GM21360 (cell line): ENCODE data around the gene DBN1.

Experiments
- ATAC-seq: cut with Tn5 transposase; IDR thresholded peaks from one replicate; pipeline ENCODE4 v1.9.1; 2021; ENCODE audit warnings: mild to moderate bottlenecking, moderate library complexity; ENCODE audit not compliant: unreplicated experiment

DBN1 gene

GRCh38 chr5:177457852-177458681, 15.4 kb downstream of the DBN1 start:
- ATAC-seq: no peak

- peak; percentile 40 for ATAC-seq
These were observed 16.2 kb downstream of the DBN1 start for GRCh38 chr5:177456976-177457851.

GRCh38 chr5:177456591-177456964, 16.9 kb downstream of the DBN1 start:
- no peak for ATAC-seq

- ATAC-seq: peak; percentile 4
These were observed 17.5 kb downstream of the DBN1 start for GRCh38 chr5:177455661-177456590.

- peak; percentile 44 for ATAC-seq
These were observed 18.3 kb downstream of the DBN1 start for GRCh38 chr5:177455036-177455660.

GRCh38 chr5:177454397-177455035, 18.9 kb downstream of the DBN1 start:
- ATAC-seq: peak; percentile 42

GRCh38 chr5:177453852-177454396, 19.5 kb downstream of the DBN1 start:
- ATAC-seq: peak; percentile 4

- no peak for ATAC-seq
These were observed 20.5 kb downstream of the DBN1 start for GRCh38 chr5:177452688-177453638.

- ATAC-seq: no peak
These were observed 22.6 kb downstream of the DBN1 start for GRCh38 chr5:177450667-177451424.

- ATAC-seq: no peak
These were observed 24.0 kb downstream of the DBN1 start for GRCh38 chr5:177449140-177450061.

GRCh38 chr5:177448244-177448950, 25.0 kb downstream of the DBN1 start:
- no peak for ATAC-seq

GRCh38 chr5:177447611-177448243, 25.7 kb downstream of the DBN1 start:
- no peak for ATAC-seq

- ATAC-seq: peak; percentile 24
These were observed 26.3 kb downstream of the DBN1 start for GRCh38 chr5:177447066-177447610.

- peak; percentile 45 for ATAC-seq
These were observed 27.0 kb downstream of the DBN1 start, which contains the start of gene PRR7 for GRCh38 chr5:177446200-177447065. PRR7 (plus strand) TSS chr5:177446814; CDS start chr5:177455068, 8,254 bp downstream.
